ENCODE results near the gene TBC1D10A.

GRCh38 chr22:30372915-30373314 is 46.2 kb upstream of the TBC1D10A start:
- TF ChIP-seq CTCF (IDR thresholded peaks at IDR 0.05) (no peak), POLR2A (IDR thresholded peaks at IDR 0.05) (no peak)
